B cell (primary cell): ENCODE results near the gene BNIP5. TPM values are rescaled to one million over a fixed set of nuclear protein-coding genes. Genes with fewer than 3 reads are reported as not detected.
A peak's percentile ranks its signal among the peaks of the same experiment; 100 is the strongest.

Experiments
- ATAC-seq: fragments of 200-7000 bp; cut with Tn5 transposase; one replicate; pipeline ENCODE4 v1.10.0; 2021; ENCODE audit warnings: low read depth, mild to moderate bottlenecking, moderate number of reproducible peaks, moderate library complexity
- CTCF ChIA-PET: fragments of 350-600 bp; sonication (Branson Sonifier 250); formaldehyde crosslinking; loops from one replicate; lab custom pipeline; 2021; ENCODE audit warnings: antibody characterized with exemption, inconsistent platforms; lab: Charles Lee
- POLR2A ChIA-PET: fragments of 350-600 bp; sonication (Branson Sonifier 250); formaldehyde crosslinking; loops from one replicate; lab custom pipeline; 2021; ENCODE audit warnings: antibody characterized with exemption; lab: Charles Lee
- DNase-seq: peaks from one replicate; pipeline ENCODE4 v3.0.0; 2013
- H2AFZ ChIP-seq: 2 replicates; pipeline ENCODE4 v1.6.1; 2012; ENCODE audit warnings: mild to moderate bottlenecking, low read depth, low read length; ENCODE audit not compliant: insufficient read depth, poor library complexity, severe bottlenecking
- H3K27ac ChIP-seq, 2 donors: 1 replicate in 1 of 2; 2 replicates in 1 of 2; pipeline ENCODE4 v1.5.1; 2012 to 2013; ENCODE audit warnings: low read length in 2 of 2, mild to moderate bottlenecking in 2 of 2, moderate library complexity in 1 of 2
- H3K27me3 ChIP-seq, 4 experiments: fragments of 200-600 bp in 1 of 4; sonication (generic) in 1 of 4; replicated peaks in 1 of 4; 1 replicate in 2 of 4; 2 replicates in 2 of 4; pipeline versions ENCODE4 v1.6.1 to v1.7.0; 2013 to 2016; ENCODE audit warnings: low read length in 3 of 4, mild to moderate bottlenecking in 2 of 4, mixed read lengths in 1 of 4, moderate library complexity in 1 of 4; ENCODE audit not compliant: insufficient read depth in 4 of 4, control insufficient read depth in 3 of 4; ENCODE audit errors: control extremely low read depth in 1 of 4
- H3K36me3 ChIP-seq, 2 experiments: replicated peaks in 1 of 2; 1 replicate in 1 of 2; 2 replicates in 1 of 2; pipeline versions ENCODE4 v1.6.1 to v1.7.1; 2013; ENCODE audit warnings: low read length in 1 of 2; ENCODE audit not compliant: insufficient read depth in 2 of 2, control insufficient read depth in 1 of 2; ENCODE audit errors: control extremely low read depth in 1 of 2, extremely low read depth in 1 of 2
- H3K4me1 ChIP-seq, 2 donors: fragments of 200-600 bp in 1 of 2; sonication (generic) in 1 of 2; 1 replicate in 1 of 2; 2 replicates in 1 of 2; pipeline versions ENCODE4 v1.5.1 to v1.6.1; 2013 to 2017; ENCODE audit warnings: low read length in 2 of 2; ENCODE audit not compliant: control insufficient read depth in 2 of 2, insufficient read depth in 2 of 2
- H3K4me2 ChIP-seq: replicated peaks from 2 replicates; pipeline ENCODE3; 2012; ENCODE audit warnings: mild to moderate bottlenecking, low read depth, low read length; ENCODE audit not compliant: poor library complexity, severe bottlenecking
- H3K4me3 ChIP-seq, 5 experiments: fragments of 200-600 bp in 1 of 5; sonication (generic) in 1 of 5; 1 replicate in 3 of 5; 2 replicates in 2 of 5; pipeline versions ENCODE4 v1.5.1 to v1.7.0; 2011 to 2016; ENCODE audit warnings: low read length in 4 of 5, mild to moderate bottlenecking in 4 of 5, low read depth in 2 of 5, control low read depth in 1 of 5, moderate library complexity in 1 of 5; ENCODE audit not compliant: insufficient read depth in 1 of 5; ENCODE audit errors: control extremely low read depth in 1 of 5, extremely low read depth in 1 of 5
- H3K79me2 ChIP-seq: fragments of 200-600 bp; sonication (generic); one replicate; pipeline ENCODE4 v1.6.0; 2016; ENCODE audit warnings: low read length; ENCODE audit not compliant: control insufficient read depth, insufficient read depth
- H3K9ac ChIP-seq: fragments of 200-600 bp; sonication (generic); 2 replicates; pipeline ENCODE4 v1.6.1; 2017; ENCODE audit warnings: mild to moderate bottlenecking, low read length, moderate library complexity
- H3K9me3 ChIP-seq, 3 donors: one replicate each; pipeline versions ENCODE4 v1.6.1 to v1.7.1; 2013; ENCODE audit warnings: low read length in 2 of 3; ENCODE audit not compliant: control insufficient read depth in 2 of 3, insufficient read depth in 1 of 3; ENCODE audit errors: control extremely low read depth in 1 of 3
- H4K20me1 ChIP-seq: 2 replicates; pipeline ENCODE4 v1.6.0; 2012; ENCODE audit warnings: mild to moderate bottlenecking, low read length; ENCODE audit not compliant: insufficient read depth, control insufficient read depth, poor library complexity, severe bottlenecking
- H3K27ac Mint-ChIP-seq: one replicate; pipeline ENCODE4 v1.8.0; 2021; ENCODE audit warnings: mixed read lengths
- H3K27me3 Mint-ChIP-seq: one replicate; pipeline ENCODE4 v1.8.0; 2021; ENCODE audit warnings: mixed read lengths
- H3K4me1 Mint-ChIP-seq: one replicate; pipeline ENCODE4 v1.8.0; 2021; ENCODE audit warnings: mixed read lengths
- H3K4me3 Mint-ChIP-seq: one replicate; pipeline ENCODE4 v1.8.0; 2021; ENCODE audit warnings: mixed read lengths
- H3K9me3 Mint-ChIP-seq: one replicate; pipeline ENCODE4 v1.8.0; 2022; ENCODE audit warnings: mixed read lengths; ENCODE audit not compliant: insufficient read depth
- CTCF ChIP-seq: fragments of 200-600 bp; IDR thresholded peaks from one replicate; pipeline ENCODE4 v1.8.0; 2022; ENCODE audit warnings: antibody characterized with exemption, mild to moderate bottlenecking
- EZH2 ChIP-seq: IDR thresholded peaks from 2 replicates; pipeline ENCODE4 v1.6.1; 2012; ENCODE audit warnings: borderline replicate concordance, low read depth, mild to moderate bottlenecking, moderate library complexity, low read length; ENCODE audit not compliant: insufficient read depth, poor library complexity, severe bottlenecking
- WGBS: methylation state at CpG from one replicate; pipeline ENCODE4 v1.1.5; 2013; ENCODE audit warnings: missing lambda C conversion rate; ENCODE audit not compliant: insufficient coverage; 5-methylcytosine and 5-hydroxymethylcytosine counted together
- intact Hi-C: fragments of 100-400 bp; cut with micrococcal nuclease; formaldehyde crosslinking; loops from one replicate; pipeline ENCODE4 v1.10.0; 2022
- polyA minus RNA-seq: library from RNA; depleted of rRNA, polyadenylated mRNA; stranded (reverse); fragments of >200 nt; gene quantifications from 2 replicates; pipeline ENCODE4 v1.2.3, GENCODE V29; 2012
- polyA plus RNA-seq: library from polyadenylated mRNA; depleted of rRNA; stranded (reverse); fragments of >200 nt; gene quantifications from 2 replicates; pipeline ENCODE4 v1.2.3, GENCODE V29; 2012
- total RNA-seq, 2 donors: library from RNA; stranded (reverse); fragments of 120-200 nt in 1 of 2; gene quantifications; 1 replicate in 1 of 2; 2 replicates in 1 of 2; pipeline versions ENCODE4 v1.2.3 to v1.2.4, GENCODE V29; 2013 to 2022

The BNIP5 gene
- total RNA-seq (0.10 TPM in 1 of 2 replicates, not detected in the other), polyA plus RNA-seq (0.06 and 0.09 TPM in 2 replicates), polyA minus RNA-seq (0.07 and 0.17 TPM in 2 replicates)
- total RNA-seq (2013) = 0.09 TPM

GRCh38 chr6:36336779-36337241 is at the start of gene BNIP5:
Gene BNIP5, minus strand, starts transcription at chr6:36336888. Its CDS starts 6,198 bp downstream, at chr6:36330690.
- peak within 1 kb of the TSS; percentile 30 for H3K9ac ChIP-seq
- no peaks in the 10 kb centered on the region for H3K9me3 ChIP-seq
- H3K4me1 Mint-ChIP-seq = peaks cover 22% of the 10 kb centered on the region
- no peaks in the 10 kb centered on the region for H3K79me2 ChIP-seq
- no peak within 1 kb of the TSS for H3K27ac ChIP-seq
- CTCF ChIA-PET = interaction anchor here (1.2 to 1.5 kb wide), 4 partner anchors 23 to 205 kb away, joined by 3 to 5 read pairs (median 3); no protein-coding TSS in a partner anchor
- intact Hi-C loops = no loop called here
- TF ChIP-seq EZH2 = no peak
- no peak for TF ChIP-seq CTCF
- peak within 1 kb of the TSS; percentile 52 for H2AFZ ChIP-seq
- DNase-seq (peak; percentile 67), ATAC-seq (peak; percentile 44)
- peak within 1 kb of the TSS; percentile 27 for H3K4me3 Mint-ChIP-seq
- H3K27me3 Mint-ChIP-seq = peaks cover 43% of the 10 kb centered on the region
- peak within 1 kb of the TSS; percentile 42 for H3K27ac Mint-ChIP-seq
- H3K4me3 ChIP-seq = no peak within 1 kb of the TSS
- POLR2A ChIA-PET = no interaction called here
- 31% methylated on average over 2 of the region's 3 CpGs for WGBS
- H3K9me3 Mint-ChIP-seq = no peaks in the 10 kb centered on the region
- H4K20me1 ChIP-seq = no peaks in the 10 kb centered on the region
- H3K36me3 ChIP-seq = no peaks in the 10 kb centered on the region
- peaks cover 15 to 26% of the 10 kb centered on the region in 2 donors for H3K4me1 ChIP-seq
- H3K27me3 ChIP-seq = peaks cover 0 to 19% (median 0%) of the 10 kb centered on the region in 4 experiments
- peak within 1 kb of the TSS; percentile 59 for H3K4me2 ChIP-seq

- H3K27ac ChIP-seq = no peak overlapping the region
- ATAC-seq (no peak), DNase-seq (no peak)
- H3K79me2 ChIP-seq = no peaks in the 10 kb centered on the region
- intact Hi-C loops = no loop called here
- CTCF ChIA-PET = no interaction called here
- Mint-ChIP-seq H3K4me1 (peaks cover 30% of the 10 kb centered on the region), H3K9me3 (no peaks in the 10 kb centered on the region), H3K27ac (no peak overlapping the region), H3K27me3 (peaks cover 31% of the 10 kb centered on the region), H3K4me3 (no peak overlapping the region)
- H3K27me3 ChIP-seq = peaks cover 0 to 24% (median 12%) of the 10 kb centered on the region in 4 experiments
- POLR2A ChIA-PET = no interaction called here
- no peaks in the 10 kb centered on the region for H3K9me3 ChIP-seq
- H3K4me2 ChIP-seq = no peak overlapping the region
- H2AFZ ChIP-seq = no peak overlapping the region
- TF ChIP-seq EZH2 (no peak), CTCF (no peak)
- H3K36me3 ChIP-seq = no peaks in the 10 kb centered on the region
- H3K4me3 ChIP-seq = no peak overlapping the region
- no peak overlapping the region for H3K9ac ChIP-seq
- H3K4me1 ChIP-seq = peaks cover 20 to 32% of the 10 kb centered on the region in 2 donors
- 75% methylated on average over 2 of the region's 2 CpGs for WGBS
- H4K20me1 ChIP-seq = no peaks in the 10 kb centered on the region
These were observed 47.4 kb upstream of the BNIP5 start for GRCh38 chr6:36384095-36384494.
